Keratinocyte (primary cell): ENCODE results near the gene ETFA. TPM values are rescaled to one million over a fixed set of nuclear protein-coding genes. Genes with fewer than 3 reads are reported as not detected.

Experiments
- DNase-seq: peaks from one replicate; pipeline ENCODE4 v3.0.0-alpha.2; 2011; ENCODE audit warnings: low read depth, missing footprints, low spot score
- FAIRE-seq: peaks from 2 replicates; lab custom pipeline; 2011; peaks lifted over from hg19 to GRCh38; lab: Jason Lieb, UNC
- H2AFZ ChIP-seq: 2 replicates; pipeline ENCODE4 v1.6.0; 2012; ENCODE audit warnings: low read length, control low read depth, inconsistent platforms; ENCODE audit not compliant: control insufficient read depth
- H3K27ac ChIP-seq: 2 replicates; pipeline ENCODE4 v1.5.1; 2011; ENCODE audit warnings: low read length; ENCODE audit not compliant: control insufficient read depth, insufficient read depth
- H3K27me3 ChIP-seq: 3 replicates; pipeline ENCODE4 v1.6.0; 2011; ENCODE audit warnings: low read length; ENCODE audit not compliant: control insufficient read depth, insufficient read depth; ENCODE audit errors: extremely low read depth
- H3K36me3 ChIP-seq, 2 experiments: 2 replicates in 1 of 2; 3 replicates in 1 of 2; pipeline ENCODE4 v1.5.1; 2011; ENCODE audit warnings: low read length in 2 of 2, mild to moderate bottlenecking in 1 of 2; ENCODE audit not compliant: control insufficient read depth in 2 of 2, insufficient read depth in 2 of 2; ENCODE audit errors: extremely low read depth in 1 of 2
- H3K4me1 ChIP-seq: 3 replicates; pipeline ENCODE4 v1.5.1; 2011; ENCODE audit warnings: low read length; ENCODE audit not compliant: control insufficient read depth, insufficient read depth; ENCODE audit errors: extremely low read depth
- H3K4me2 ChIP-seq: 3 replicates; pipeline ENCODE4 v1.6.0; 2011; ENCODE audit warnings: low read depth, low read length; ENCODE audit not compliant: control insufficient read depth, insufficient read depth; ENCODE audit errors: extremely low read depth
- H3K4me3 ChIP-seq, 3 experiments: fragments of 200-600 bp in 1 of 3; sonication (generic) in 1 of 3; 2 replicates in 2 of 3; 3 replicates in 1 of 3; pipeline ENCODE4 v1.5.1; 2011 to 2016; ENCODE audit warnings: low read length in 3 of 3, mild to moderate bottlenecking in 3 of 3, control low read depth in 2 of 3, inconsistent platforms in 1 of 3, low read depth in 1 of 3, mixed read lengths in 1 of 3, mixed run types in 1 of 3, moderate library complexity in 1 of 3; ENCODE audit not compliant: control insufficient read depth in 2 of 3, insufficient read depth in 2 of 3; ENCODE audit errors: extremely low read depth in 1 of 3
- H3K79me2 ChIP-seq: 2 replicates; pipeline ENCODE4 v1.6.0; 2012; ENCODE audit warnings: low read length; ENCODE audit not compliant: control insufficient read depth, insufficient read depth
- H3K9ac ChIP-seq: 3 replicates; pipeline ENCODE4 v1.6.0; 2011; ENCODE audit warnings: low read length; ENCODE audit not compliant: control insufficient read depth, insufficient read depth; ENCODE audit errors: extremely low read depth
- H3K9me1 ChIP-seq: 3 replicates; pipeline ENCODE4 v1.6.0; 2011; ENCODE audit warnings: low read length; ENCODE audit not compliant: control insufficient read depth, insufficient read depth; ENCODE audit errors: extremely low read depth
- H3K9me3 ChIP-seq: 2 replicates; pipeline ENCODE4 v1.5.1; 2012; ENCODE audit warnings: low read depth, low read length; ENCODE audit not compliant: control insufficient read depth
- H4K20me1 ChIP-seq: 3 replicates; pipeline ENCODE4 v1.6.0; 2011; ENCODE audit warnings: low read length; ENCODE audit not compliant: control insufficient read depth, insufficient read depth; ENCODE audit errors: extremely low read depth
- EZH2 ChIP-seq: IDR thresholded peaks from one replicate; pipeline ENCODE4 v1.6.1; 2012; ENCODE audit warnings: inconsistent platforms, mild to moderate bottlenecking, low read length, moderate library complexity
- dilution Hi-C: fragments of 300-500 bp; cut with MboI; formaldehyde crosslinking; loops from one replicate; pipeline ENCODE4 v1.7.0; 2020; ENCODE audit warnings: low sequenced_read_pairs; ENCODE audit not compliant: extremely low pct_ligation_motif_present
- polyA plus RNA-seq, 5 experiments: library from polyadenylated mRNA; depleted of rRNA in 3 of 5; stranded (reverse) in 3 of 5; stranded (forward) in 1 of 5; unstranded in 1 of 5; fragments of >200 nt; gene quantifications; 1 replicate in 1 of 5; 2 replicates in 3 of 5; 3 replicates in 1 of 5; pipeline versions ENCODE4 v1.2.1 to v1.2.3, GENCODE V29; 2011 to 2012; ENCODE audit warnings: missing spikeins in 2 of 5, low read depth in 1 of 5, low replicate concordance in 1 of 5
- TF ChIP-seq, protein P1 (sequence below), 3 experiments: IDR thresholded peaks in 1 of 3; conservative IDR thresholded peaks in 1 of 3; optimal IDR thresholded peaks in 1 of 3; 2 replicates in 2 of 3; 3 replicates in 1 of 3; pipeline versions ENCODE3 to v1.5.1; 2011; ENCODE audit warnings: low read length in 3 of 3, mild to moderate bottlenecking in 3 of 3, moderate library complexity in 2 of 3, control low read depth in 1 of 3, inconsistent platforms in 1 of 3; ENCODE audit not compliant: insufficient read depth in 2 of 3; ENCODE audit errors: extremely low read depth in 1 of 3

The ETFA gene
- polyA plus RNA-seq, 1 donor (not counting 4 experiments of a cell fraction or from before 2014, with no cell fraction given), result 230 TPM

DNA sequence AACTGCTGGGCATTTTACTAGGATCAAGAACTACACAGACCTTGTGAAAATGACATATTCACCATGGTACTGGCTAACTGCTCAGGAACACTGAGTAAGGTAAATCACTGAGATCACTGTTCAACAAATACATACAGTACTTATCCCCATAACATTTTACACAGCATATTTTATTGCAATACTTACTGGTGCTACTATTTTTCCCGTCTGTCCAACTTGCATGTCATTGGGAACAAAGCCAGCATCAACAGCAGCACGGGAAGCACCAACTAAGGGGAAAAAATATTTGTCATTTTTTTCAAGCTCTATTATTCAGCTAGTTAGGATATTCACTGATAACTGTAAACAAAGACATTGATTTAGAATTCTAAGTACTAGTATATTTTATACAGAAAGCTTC, 37.0 kb downstream of the ETFA start:
- no peak overlapping the region for H3K27ac ChIP-seq
- no peak overlapping the region for H3K9ac ChIP-seq
- H3K4me3 ChIP-seq, result no peak overlapping the region
- FAIRE-seq (no peak), DNase-seq (no peak)
- no peak for TF ChIP-seq EZH2
- TF ChIP-seq, protein P1, sequence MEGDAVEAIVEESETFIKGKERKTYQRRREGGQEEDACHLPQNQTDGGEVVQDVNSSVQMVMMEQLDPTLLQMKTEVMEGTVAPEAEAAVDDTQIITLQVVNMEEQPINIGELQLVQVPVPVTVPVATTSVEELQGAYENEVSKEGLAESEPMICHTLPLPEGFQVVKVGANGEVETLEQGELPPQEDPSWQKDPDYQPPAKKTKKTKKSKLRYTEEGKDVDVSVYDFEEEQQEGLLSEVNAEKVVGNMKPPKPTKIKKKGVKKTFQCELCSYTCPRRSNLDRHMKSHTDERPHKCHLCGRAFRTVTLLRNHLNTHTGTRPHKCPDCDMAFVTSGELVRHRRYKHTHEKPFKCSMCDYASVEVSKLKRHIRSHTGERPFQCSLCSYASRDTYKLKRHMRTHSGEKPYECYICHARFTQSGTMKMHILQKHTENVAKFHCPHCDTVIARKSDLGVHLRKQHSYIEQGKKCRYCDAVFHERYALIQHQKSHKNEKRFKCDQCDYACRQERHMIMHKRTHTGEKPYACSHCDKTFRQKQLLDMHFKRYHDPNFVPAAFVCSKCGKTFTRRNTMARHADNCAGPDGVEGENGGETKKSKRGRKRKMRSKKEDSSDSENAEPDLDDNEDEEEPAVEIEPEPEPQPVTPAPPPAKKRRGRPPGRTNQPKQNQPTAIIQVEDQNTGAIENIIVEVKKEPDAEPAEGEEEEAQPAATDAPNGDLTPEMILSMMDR (optimal IDR thresholded peaks at IDR 0.05 in 1 of 3, IDR thresholded peaks at IDR 0.05 in 1 of 3, conservative IDR thresholded peaks at IDR 0.05 in 1 of 3; ENCODE audit: extremely low read depth in 1 of 3, insufficient read depth in 2 of 3, low read length in 3 of 3), result no peak
- no peak overlapping the region for H3K4me2 ChIP-seq
- no peaks in the 10 kb centered on the region for H3K9me1 ChIP-seq
- no peaks in the 10 kb centered on the region for H3K79me2 ChIP-seq
- no peaks in the 10 kb centered on the region for H4K20me1 ChIP-seq
- dilution Hi-C loops, result no loop called here
- no peaks in the 10 kb centered on the region for H3K27me3 ChIP-seq
- H3K36me3 ChIP-seq, result peaks cover 4 to 11% of the 10 kb centered on the region in 2 experiments
- H3K4me1 ChIP-seq, result peaks cover 8% of the 10 kb centered on the region
- no peaks in the 10 kb centered on the region for H3K9me3 ChIP-seq
- H2AFZ ChIP-seq, result no peak overlapping the region

GRCh38 chr15:76270876-76271275, 40.4 kb downstream of the ETFA start:
- Histone ChIP-seq H3K9me1 (no peaks in the 10 kb centered on the region), H4K20me1 (no peaks in the 10 kb centered on the region), H3K9ac (no peak overlapping the region), H3K27me3 (no peaks in the 10 kb centered on the region), H3K79me2 (no peaks in the 10 kb centered on the region), H3K27ac (no peak overlapping the region), H3K4me1 (peaks cover 10% of the 10 kb centered on the region), H3K36me3 (peaks cover 6 to 11% of the 10 kb centered on the region in 2 experiments), H3K9me3 (no peaks in the 10 kb centered on the region), H3K4me3 (no peak overlapping the region), H2AFZ (no peak overlapping the region), H3K4me2 (peak overlapping the region; percentile 32)
- FAIRE-seq (no peak), DNase-seq (no peak)
- TF ChIP-seq, protein P1 (optimal IDR thresholded peaks at IDR 0.05 in 1 of 3, IDR thresholded peaks at IDR 0.05 in 1 of 3, conservative IDR thresholded peaks at IDR 0.05 in 1 of 3; ENCODE audit: extremely low read depth in 1 of 3, insufficient read depth in 2 of 3, low read length in 3 of 3), result no peak
- no peak for TF ChIP-seq EZH2
- dilution Hi-C loops, result no loop called here
